GM19193 (cell line): ENCODE results near the gene ARHGAP40.

Experiments
- POLR2A ChIP-seq: IDR thresholded peaks from 4 replicates; pipeline ENCODE4 v1.6.1; 2011; ENCODE audit not compliant: insufficient read depth, insufficient read length; ENCODE audit errors: extremely low read depth

Gene ARHGAP40

GRCh38 chr20:38628580-38629470 lies 27.2 kb downstream of the ARHGAP40 start:
- no peak for TF ChIP-seq POLR2A

DNA sequence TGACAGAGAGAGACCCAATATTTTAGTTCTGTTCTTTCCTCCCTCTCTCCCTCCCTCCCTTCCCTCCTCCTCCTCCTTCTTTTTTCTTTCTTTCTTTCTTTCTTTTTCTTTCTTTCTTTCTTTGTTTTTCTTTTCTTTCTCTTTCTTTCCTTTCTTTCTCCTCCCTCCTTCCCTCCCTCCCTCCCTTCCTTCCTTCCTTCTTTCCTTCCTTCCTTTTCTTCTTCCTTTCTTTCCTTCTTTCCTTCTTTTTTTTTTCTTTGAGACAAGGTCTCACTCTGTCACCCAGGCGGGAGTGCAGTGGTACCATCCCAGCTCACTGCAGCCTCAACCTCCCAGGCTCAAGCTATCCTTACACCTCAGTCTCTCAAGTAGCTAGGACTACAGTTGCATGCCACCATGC lies 28.4 kb downstream of the ARHGAP40 start:
- no peak for TF ChIP-seq POLR2A

- no peak for TF ChIP-seq POLR2A
Measured at GRCh38 chr20:38630727-38631126, 29.1 kb downstream of the ARHGAP40 start.

- TF ChIP-seq POLR2A: no peak
Measured at GRCh38 chr20:38631155-38632022, 29.8 kb downstream of the ARHGAP40 start.

- no peak for TF ChIP-seq POLR2A
Measured at GRCh38 chr20:38633577-38634093, 32.0 kb downstream of the ARHGAP40 start.

DNA sequence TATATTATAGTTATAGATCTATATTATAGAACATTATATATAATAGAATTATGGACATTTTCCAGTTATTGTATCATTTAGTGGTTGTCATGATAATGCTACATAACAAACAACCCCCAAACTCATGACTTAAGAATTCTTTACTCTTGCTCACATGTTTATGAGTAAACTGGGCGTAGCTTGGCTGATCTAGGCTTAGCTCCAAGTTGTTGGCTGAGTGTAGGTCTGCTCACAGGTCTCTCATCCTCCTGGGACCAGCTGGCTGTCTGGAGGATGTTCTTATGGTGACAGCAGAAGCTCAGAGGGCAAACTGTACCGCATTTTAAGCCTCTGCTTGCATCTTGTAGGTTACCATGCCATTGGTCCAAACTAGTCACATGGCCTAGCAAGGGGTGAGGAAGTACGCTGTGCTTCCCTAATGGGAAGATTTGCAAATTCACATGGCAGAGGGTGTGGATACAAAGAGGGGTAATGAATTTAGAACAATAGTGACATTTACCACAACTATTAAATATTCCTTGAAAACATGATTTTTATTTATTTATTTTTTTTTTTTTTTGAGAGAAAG lies 34.2 kb downstream of the ARHGAP40 start:
- TF ChIP-seq POLR2A: no peak

DNA sequence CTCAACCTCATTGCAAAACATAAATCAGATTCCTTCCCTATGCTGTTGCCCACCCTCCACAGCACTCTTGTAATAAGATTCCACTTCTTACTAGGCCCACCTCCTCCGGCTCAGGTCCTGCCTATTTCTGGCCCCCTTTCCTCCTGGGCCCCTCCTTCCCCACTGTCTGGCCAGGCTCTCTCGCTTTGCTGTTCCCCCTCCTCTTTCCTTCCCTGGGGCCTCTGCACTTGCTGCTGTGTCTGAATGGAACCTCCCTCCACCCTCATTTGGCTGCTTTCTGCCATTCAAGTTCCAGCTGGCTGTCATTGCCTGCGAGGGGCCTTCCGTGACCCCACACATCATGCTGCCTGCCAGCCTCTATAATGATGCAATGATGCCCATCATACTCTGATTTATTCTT lies 38.9 kb downstream of the ARHGAP40 start:
- no peak for TF ChIP-seq POLR2A

DNA sequence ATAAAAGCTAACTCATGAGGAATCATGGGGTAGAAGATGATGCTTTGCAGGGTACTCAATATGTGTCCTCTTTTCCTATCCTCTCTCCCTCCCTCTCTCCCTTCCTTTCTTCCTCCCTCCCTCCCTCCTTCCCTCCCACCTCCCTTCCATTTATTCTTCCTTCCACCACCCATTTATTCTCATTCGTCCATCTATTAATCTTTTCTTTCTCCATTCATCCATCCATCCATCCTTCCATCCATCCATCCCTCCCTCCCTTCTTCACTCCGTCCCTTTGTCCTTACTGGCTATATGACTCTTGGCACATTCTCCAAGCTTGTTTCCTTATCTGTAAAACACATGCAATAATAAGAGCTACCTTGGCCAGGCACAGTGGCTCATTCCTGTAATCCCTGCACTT lies 40.9 kb downstream of the ARHGAP40 start:
- TF ChIP-seq POLR2A: no peak

DNA sequence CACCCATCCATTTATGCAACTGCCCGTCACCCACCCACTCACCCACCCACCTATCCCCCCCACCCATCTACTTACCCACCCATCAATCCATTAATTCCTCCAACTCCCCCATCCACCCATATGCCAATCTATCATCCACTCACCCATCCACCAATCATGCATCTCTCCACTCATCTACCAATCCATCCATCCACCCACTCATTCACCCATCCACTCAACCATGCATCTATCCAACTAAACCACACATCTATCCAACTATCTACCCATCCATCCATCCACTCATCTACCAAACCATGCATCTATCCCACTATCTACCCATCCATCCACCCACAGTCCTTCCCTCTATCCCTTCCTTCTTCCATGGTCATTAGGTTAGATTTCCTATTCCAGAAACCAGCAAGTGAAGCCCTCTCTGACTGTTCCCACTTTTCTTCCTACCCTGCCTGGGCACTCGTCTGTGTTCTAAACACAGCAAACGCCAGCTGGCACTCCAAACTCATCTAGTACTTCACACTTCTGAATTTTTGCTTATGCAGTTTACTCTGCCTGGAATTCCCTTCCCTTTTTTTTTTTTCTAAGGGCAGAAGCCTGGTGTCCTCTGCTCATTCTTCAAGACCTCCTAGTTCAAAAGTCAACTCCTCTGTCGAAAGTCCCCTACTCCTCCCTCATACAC lies 43.1 kb downstream of the ARHGAP40 start:
- no peak for TF ChIP-seq POLR2A

DNA sequence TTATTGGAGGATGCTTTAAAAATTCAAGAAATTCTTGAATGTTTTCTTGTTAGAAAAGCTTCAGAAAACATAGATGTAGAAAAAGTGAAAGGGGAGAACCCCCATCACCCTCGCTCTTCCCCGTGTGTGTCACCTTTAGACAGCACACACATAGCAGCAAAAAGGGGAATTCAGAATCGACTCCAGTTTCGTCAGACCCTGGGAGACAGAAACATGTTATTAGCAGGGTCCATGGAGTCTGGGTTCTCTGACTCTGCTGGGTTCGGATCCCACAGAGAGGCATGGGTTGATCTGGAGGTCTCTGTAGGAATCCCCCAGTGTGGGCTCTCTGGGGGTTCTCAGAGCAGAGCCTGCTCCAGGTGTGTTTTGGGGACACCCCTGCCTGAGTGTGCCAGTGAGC lies 43.7 kb downstream of the ARHGAP40 start:
- TF ChIP-seq POLR2A: no peak

- TF ChIP-seq POLR2A: no peak
Measured at GRCh38 chr20:38645980-38646858, 44.6 kb downstream of the ARHGAP40 start.

DNA sequence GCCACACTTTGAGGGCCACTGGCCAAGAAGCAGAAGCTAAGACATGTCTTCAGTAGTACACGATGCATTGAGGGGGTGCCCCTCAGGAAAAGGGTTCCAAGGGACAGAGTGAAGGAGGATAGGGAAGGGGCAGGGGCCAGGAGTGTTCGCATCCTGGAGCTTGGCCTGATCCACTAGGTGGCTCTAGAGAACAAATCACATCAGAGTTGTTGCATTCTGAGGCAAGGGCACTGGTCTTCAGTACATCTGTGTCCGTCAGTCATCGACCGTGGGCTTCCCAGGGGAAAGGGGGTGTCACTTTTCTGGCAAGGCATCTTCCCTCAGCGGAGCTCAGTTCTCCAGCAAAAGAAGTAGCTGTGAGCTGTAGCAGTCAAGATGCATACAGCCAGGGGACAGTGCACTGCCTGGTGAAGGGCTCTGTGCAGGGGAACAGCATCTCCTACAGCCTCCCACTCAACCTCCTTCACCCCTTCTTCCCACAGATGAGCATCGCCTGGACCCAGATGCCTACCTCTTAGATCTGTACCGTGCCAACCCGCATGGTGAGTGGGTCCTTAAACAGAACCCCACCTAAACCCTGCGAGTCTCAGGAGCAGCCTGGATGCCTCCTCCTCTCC lies 47.8 kb downstream of the ARHGAP40 start:
- no peak for TF ChIP-seq POLR2A

- TF ChIP-seq POLR2A: no peak
Measured at GRCh38 chr20:38650010-38650409, 48.4 kb downstream of the ARHGAP40 start.
